ENCODE results near the gene TEX261. TPM values are rescaled to one million over a fixed set of nuclear protein-coding genes. Genes with fewer than 3 reads are reported as not detected.

The TEX261 gene
- total RNA-seq, 1 donor from 2014 or later = 29.0 TPM

- Histone ChIP-seq H3K9me3 (no peaks in the 10 kb centered on the region), H3K4me3 (no peak overlapping the region), H3K27me3 (no peaks in the 10 kb centered on the region), H3K36me3 (peaks cover 0 to 6% of the 10 kb centered on the region in 2 donors), H3K27ac (no peak overlapping the region), H3K4me1 (peaks cover 5% of the 10 kb centered on the region)
- DNase-seq (ENCODE audit: extremely low spot score in 2 of 2) = peak in 1 of 2 donors; percentile 72
- intact Hi-C loops (cut with DNase I) = no loop called here
- TF ChIP-seq POLR2A (IDR thresholded peaks at IDR 0.05) = no peak
- no peak for TF ChIP-seq CTCF (IDR thresholded peaks at IDR 0.05)
- TF ChIP-seq POLR2AphosphoS5 (IDR thresholded peaks at IDR 0.05; ENCODE audit: insufficient read depth in 1 of 2, low read depth in 1 of 2) = no peak
These were observed 11.0 kb downstream of the TEX261 start for GRCh38 chr2:70983506-70984227.

GRCh38 chr2:70982971-70983370 is 11.7 kb downstream of the TEX261 start:
- Histone ChIP-seq H3K27me3 (no peaks in the 10 kb centered on the region), H3K27ac (no peak overlapping the region), H3K4me1 (peaks cover 12% of the 10 kb centered on the region), H3K9me3 (no peaks in the 10 kb centered on the region), H3K36me3 (peaks cover 0 to under 1% of the 10 kb centered on the region in 2 donors), H3K4me3 (no peak overlapping the region)
- no peak for DNase-seq (ENCODE audit: extremely low spot score in 2 of 2)
- TF ChIP-seq CTCF (IDR thresholded peaks at IDR 0.05) (no peak), POLR2AphosphoS5 (IDR thresholded peaks at IDR 0.05; ENCODE audit: insufficient read depth in 1 of 2, low read depth in 1 of 2) (no peak), POLR2A (IDR thresholded peaks at IDR 0.05) (no peak)
- intact Hi-C loops (cut with DNase I) = no loop called here

- Histone ChIP-seq H3K36me3 (no peaks in the 10 kb centered on the region), H3K4me3 (no peak overlapping the region), H3K4me1 (peaks cover 18% of the 10 kb centered on the region), H3K9me3 (no peaks in the 10 kb centered on the region), H3K27ac (no peak overlapping the region), H3K27me3 (no peaks in the 10 kb centered on the region)
- no peak for TF ChIP-seq POLR2A (IDR thresholded peaks at IDR 0.05)
- TF ChIP-seq CTCF (IDR thresholded peaks at IDR 0.05) = no peak
- no peak for TF ChIP-seq POLR2AphosphoS5 (IDR thresholded peaks at IDR 0.05; ENCODE audit: insufficient read depth in 1 of 2, low read depth in 1 of 2)
- no peak for DNase-seq (ENCODE audit: extremely low spot score in 2 of 2)
- intact Hi-C loops (cut with DNase I) = no loop called here
These were observed 12.5 kb downstream of the TEX261 start for GRCh38 chr2:70981866-70982810.

GRCh38 chr2:70981421-70981820 is 13.3 kb downstream of the TEX261 start:
- TF ChIP-seq POLR2AphosphoS5 (IDR thresholded peaks at IDR 0.05; ENCODE audit: insufficient read depth in 1 of 2, low read depth in 1 of 2) (no peak), CTCF (IDR thresholded peaks at IDR 0.05) (no peak), POLR2A (IDR thresholded peaks at IDR 0.05) (no peak)
- Histone ChIP-seq H3K27me3 (no peaks in the 10 kb centered on the region), H3K36me3 (no peaks in the 10 kb centered on the region), H3K9me3 (no peaks in the 10 kb centered on the region), H3K4me3 (no peak overlapping the region), H3K27ac (no peak overlapping the region), H3K4me1 (peaks cover 23% of the 10 kb centered on the region)
- intact Hi-C loops (cut with DNase I) = no loop called here
- DNase-seq (ENCODE audit: extremely low spot score in 2 of 2) = no peak
